Parathyroid adenoma (tissue), 2 donors: ENCODE results near the gene UNC5C.

Experiments used
- H2AFZ ChIP-seq: fragments of 300-600 bp; sonication (generic); one replicate; pipeline ENCODE4 v1.7.0; 2017; ENCODE audit warnings: antibody characterized with exemption, mild to moderate bottlenecking
- H3K27ac ChIP-seq: fragments of 300-600 bp; sonication (generic); one replicate; pipeline ENCODE4 v1.7.0; 2017
- H3K27me3 ChIP-seq: fragments of 300-600 bp; sonication (generic); one replicate; pipeline ENCODE4 v1.7.0; 2017; ENCODE audit warnings: low read length; ENCODE audit not compliant: control insufficient read depth, insufficient read depth
- H3K36me3 ChIP-seq: fragments of 300-600 bp; sonication (generic); one replicate; pipeline ENCODE4 v1.7.0; 2017; ENCODE audit warnings: low read length; ENCODE audit not compliant: control insufficient read depth, insufficient read depth
- H3K4me1 ChIP-seq: fragments of 300-600 bp; sonication (generic); one replicate; pipeline ENCODE4 v1.7.0; 2017; ENCODE audit warnings: control low read depth
- H3K4me2 ChIP-seq: fragments of 300-600 bp; sonication (generic); one replicate; pipeline ENCODE4 v1.7.0; 2017; ENCODE audit warnings: low read length
- H3K4me3 ChIP-seq: fragments of 300-600 bp; sonication (generic); one replicate; pipeline ENCODE4 v1.7.0; 2017; ENCODE audit warnings: low read depth, low read length
- H3K79me2 ChIP-seq: fragments of 300-600 bp; sonication (generic); one replicate; pipeline ENCODE4 v1.7.0; 2017; ENCODE audit warnings: control low read depth
- H3K9ac ChIP-seq: fragments of 300-600 bp; sonication (generic); one replicate; pipeline ENCODE4 v1.7.0; 2017; ENCODE audit warnings: mild to moderate bottlenecking
- H3K9me3 ChIP-seq: fragments of 300-600 bp; sonication (generic); one replicate; pipeline ENCODE4 v1.7.0; 2017; ENCODE audit warnings: low read length; ENCODE audit not compliant: control insufficient read depth
- CTCF ChIP-seq: fragments of 300-600 bp; sonication (generic); IDR thresholded peaks from one replicate; pipeline ENCODE4 v1.7.0; 2017; ENCODE audit warnings: antibody characterized with exemption, mild to moderate bottlenecking
- donor health status: primary hyperparathyroidism.

The UNC5C gene

GRCh38 chr4:95118497-95118896, 430.3 kb downstream of the UNC5C start:
- no peak overlapping the region for H3K27ac ChIP-seq
- no peaks in the 10 kb centered on the region for H3K79me2 ChIP-seq
- no peaks in the 10 kb centered on the region for H3K9me3 ChIP-seq
- H3K4me1 ChIP-seq = no peaks in the 10 kb centered on the region
- H3K4me3 ChIP-seq = no peak overlapping the region
- no peaks in the 10 kb centered on the region for H3K27me3 ChIP-seq
- no peak overlapping the region for H3K9ac ChIP-seq
- no peaks in the 10 kb centered on the region for H3K36me3 ChIP-seq
- no peak overlapping the region for H2AFZ ChIP-seq
- H3K4me2 ChIP-seq = peak overlapping the region; percentile 34
- no peak for TF ChIP-seq CTCF

GRCh38 chr4:95114521-95114920, 434.3 kb downstream of the UNC5C start:
- no peaks in the 10 kb centered on the region for H3K4me1 ChIP-seq
- no peak overlapping the region for H3K4me2 ChIP-seq
- H3K9ac ChIP-seq = no peak overlapping the region
- H3K36me3 ChIP-seq = no peaks in the 10 kb centered on the region
- no peaks in the 10 kb centered on the region for H3K9me3 ChIP-seq
- H3K27me3 ChIP-seq = no peaks in the 10 kb centered on the region
- no peaks in the 10 kb centered on the region for H3K79me2 ChIP-seq
- no peak for TF ChIP-seq CTCF
- H3K27ac ChIP-seq = no peak overlapping the region
- H2AFZ ChIP-seq = no peak overlapping the region
- H3K4me3 ChIP-seq = no peak overlapping the region
